ENCODE data around the gene ERCC6L2.

ERCC6L2 gene

GRCh38 chr9:95875305-95876137, at the start of gene ERCC6L2:
Gene ERCC6L2 (plus strand): TSS chr9:95875691. CDS start chr9:95876039, 348 bp downstream.
- no peaks in the 10 kb centered on the region for H3K9me2 ChIP-seq (replicated peaks; ENCODE audit: control insufficient read depth, low read length)

GRCh38 chr9:95826183-95826838, 49.2 kb upstream of the ERCC6L2 start:
- H3K79me2 ChIP-seq (ENCODE audit: control insufficient read depth, low read length) = no peaks in the 10 kb centered on the region

More at GRCh38 chr9:95875305-95876137, at the start of gene ERCC6L2:
- Histone ChIP-seq H3K9me3 (ENCODE audit: control insufficient read depth, insufficient read depth, low read length) (no peaks in the 10 kb centered on the region), H3F3A (ENCODE audit: control insufficient read depth, insufficient read depth) (peaks cover 8% of the 10 kb centered on the region), H3K79me2 (ENCODE audit: control insufficient read depth, low read length) (peaks cover 46% of the 10 kb centered on the region), H3K4me3 (ENCODE audit: low read length) (no peak within 1 kb of the TSS), H3K27ac (ENCODE audit: low read depth, low read length) (no peak within 1 kb of the TSS), H3K27me3 (ENCODE audit: control insufficient read depth, low read length) (no peaks in the 10 kb centered on the region), H4K20me1 (ENCODE audit: control insufficient read depth, insufficient read depth, low read depth, low read length) (no peaks in the 10 kb centered on the region), H3K4me1 (ENCODE audit: control insufficient read depth, low read length) (peaks cover 16% of the 10 kb centered on the region), H3K36me3 (ENCODE audit: control insufficient read depth, low read length) (peaks cover 44% of the 10 kb centered on the region), H3K4me2 (ENCODE audit: low read length) (no peak within 1 kb of the TSS)
- TF ChIP-seq CTCF (IDR thresholded peaks at IDR 0.05; ENCODE audit: low read depth, low read length, poor library complexity, severe bottlenecking) (no peak), EZH2phosphoT487 (IDR thresholded peaks at IDR 0.05; ENCODE audit: borderline replicate concordance, low read length) (no peak)

GRCh38 chr9:95830768-95831167, 44.7 kb upstream of the ERCC6L2 start:
- H3K4me1 ChIP-seq (ENCODE audit: control insufficient read depth, low read length) = no peaks in the 10 kb centered on the region

More at GRCh38 chr9:95826183-95826838, 49.2 kb upstream of the ERCC6L2 start:
- Histone ChIP-seq H4K20me1 (ENCODE audit: control insufficient read depth, insufficient read depth, low read depth, low read length) (no peaks in the 10 kb centered on the region), H3K9me3 (ENCODE audit: control insufficient read depth, insufficient read depth, low read length) (no peaks in the 10 kb centered on the region), H3K9me2 (replicated peaks; ENCODE audit: control insufficient read depth, low read length) (no peaks in the 10 kb centered on the region), H3K4me3 (ENCODE audit: low read length) (no peak overlapping the region), H3F3A (ENCODE audit: control insufficient read depth, insufficient read depth) (no peaks in the 10 kb centered on the region), H3K4me2 (ENCODE audit: low read length) (no peak overlapping the region), H3K4me1 (ENCODE audit: control insufficient read depth, low read length) (no peaks in the 10 kb centered on the region), H3K27ac (ENCODE audit: low read depth, low read length) (no peak overlapping the region), H3K27me3 (ENCODE audit: control insufficient read depth, low read length) (peaks cover 14% of the 10 kb centered on the region), H3K36me3 (ENCODE audit: control insufficient read depth, low read length) (no peaks in the 10 kb centered on the region)
- no peak for TF ChIP-seq CTCF (IDR thresholded peaks at IDR 0.05; ENCODE audit: low read depth, low read length, poor library complexity, severe bottlenecking)
- TF ChIP-seq EZH2phosphoT487 (IDR thresholded peaks at IDR 0.05; ENCODE audit: borderline replicate concordance, low read length) = no peak

More at GRCh38 chr9:95830768-95831167, 44.7 kb upstream of the ERCC6L2 start:
- Histone ChIP-seq H3K27ac (ENCODE audit: low read depth, low read length) (no peak overlapping the region), H3K4me3 (ENCODE audit: low read length) (no peak overlapping the region), H4K20me1 (ENCODE audit: control insufficient read depth, insufficient read depth, low read depth, low read length) (no peaks in the 10 kb centered on the region), H3K9me2 (replicated peaks; ENCODE audit: control insufficient read depth, low read length) (no peaks in the 10 kb centered on the region), H3K79me2 (ENCODE audit: control insufficient read depth, low read length) (no peaks in the 10 kb centered on the region), H3K36me3 (ENCODE audit: control insufficient read depth, low read length) (no peaks in the 10 kb centered on the region), H3K27me3 (ENCODE audit: control insufficient read depth, low read length) (no peaks in the 10 kb centered on the region), H3K9me3 (ENCODE audit: control insufficient read depth, insufficient read depth, low read length) (no peaks in the 10 kb centered on the region), H3K4me2 (ENCODE audit: low read length) (no peak overlapping the region), H3F3A (ENCODE audit: control insufficient read depth, insufficient read depth) (no peaks in the 10 kb centered on the region)
- TF ChIP-seq EZH2phosphoT487 (IDR thresholded peaks at IDR 0.05; ENCODE audit: borderline replicate concordance, low read length) (no peak), CTCF (IDR thresholded peaks at IDR 0.05; ENCODE audit: low read depth, low read length, poor library complexity, severe bottlenecking) (no peak)

Data from DOHH2 (cell line).